ENCODE measurements around the gene GALC.

GRCh38 chr14:87975636-87976035 is 17.3 kb downstream of the GALC start:
- TF ChIP-seq, protein P1, sequence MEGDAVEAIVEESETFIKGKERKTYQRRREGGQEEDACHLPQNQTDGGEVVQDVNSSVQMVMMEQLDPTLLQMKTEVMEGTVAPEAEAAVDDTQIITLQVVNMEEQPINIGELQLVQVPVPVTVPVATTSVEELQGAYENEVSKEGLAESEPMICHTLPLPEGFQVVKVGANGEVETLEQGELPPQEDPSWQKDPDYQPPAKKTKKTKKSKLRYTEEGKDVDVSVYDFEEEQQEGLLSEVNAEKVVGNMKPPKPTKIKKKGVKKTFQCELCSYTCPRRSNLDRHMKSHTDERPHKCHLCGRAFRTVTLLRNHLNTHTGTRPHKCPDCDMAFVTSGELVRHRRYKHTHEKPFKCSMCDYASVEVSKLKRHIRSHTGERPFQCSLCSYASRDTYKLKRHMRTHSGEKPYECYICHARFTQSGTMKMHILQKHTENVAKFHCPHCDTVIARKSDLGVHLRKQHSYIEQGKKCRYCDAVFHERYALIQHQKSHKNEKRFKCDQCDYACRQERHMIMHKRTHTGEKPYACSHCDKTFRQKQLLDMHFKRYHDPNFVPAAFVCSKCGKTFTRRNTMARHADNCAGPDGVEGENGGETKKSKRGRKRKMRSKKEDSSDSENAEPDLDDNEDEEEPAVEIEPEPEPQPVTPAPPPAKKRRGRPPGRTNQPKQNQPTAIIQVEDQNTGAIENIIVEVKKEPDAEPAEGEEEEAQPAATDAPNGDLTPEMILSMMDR (IDR thresholded peaks at IDR 0.05; ENCODE audit: insufficient read depth, low read length, poor library complexity, severe bottlenecking) = no peak
- TF ChIP-seq EZH2phosphoT487 (conservative IDR thresholded peaks at IDR 0.05; ENCODE audit: low read length) = no peak
